ENCODE results near the gene ATP8B1.

- no peak for TF ChIP-seq CTCF (IDR thresholded peaks at IDR 0.05)
- no peak for TF ChIP-seq EZH2 (IDR thresholded peaks at IDR 0.05)
Measured at GRCh38 chr18:57785751-57786437, 17.2 kb downstream of the ATP8B1 start.
